DOHH2 (cell line): ENCODE results near the gene OR10A6.

ENCODE experiments used
- H3F3A ChIP-seq: fragments of 200-600 bp; sonication (generic), shearing (Covaris generic); 2 replicates; pipeline ENCODE4 v1.6.0; 2016; ENCODE audit warnings: antibody characterized with exemption, mild to moderate bottlenecking; ENCODE audit not compliant: control insufficient read depth, insufficient read depth
- H3K27ac ChIP-seq: fragments of 200-600 bp; sonication (generic); 2 replicates; pipeline ENCODE4 v1.5.1; 2014; ENCODE audit warnings: low read depth, mild to moderate bottlenecking, low read length, moderate library complexity
- H3K27me3 ChIP-seq: fragments of 200-600 bp; sonication (generic); 2 replicates; pipeline ENCODE4 v1.6.1; 2014; ENCODE audit warnings: mild to moderate bottlenecking, low read length, mixed read lengths; ENCODE audit not compliant: control insufficient read depth
- H3K36me3 ChIP-seq: fragments of 200-600 bp; sonication (generic); 2 replicates; pipeline ENCODE4 v1.6.1; 2014; ENCODE audit warnings: mild to moderate bottlenecking, low read length, moderate library complexity, mixed read lengths; ENCODE audit not compliant: control insufficient read depth
- H3K4me1 ChIP-seq: fragments of 200-600 bp; sonication (generic); 2 replicates; pipeline ENCODE4 v1.6.1; 2014; ENCODE audit warnings: mild to moderate bottlenecking, low read length, mixed read lengths; ENCODE audit not compliant: control insufficient read depth
- H3K4me2 ChIP-seq: fragments of 200-600 bp; sonication (generic); 2 replicates; pipeline ENCODE4 v1.6.0; 2014; ENCODE audit warnings: mild to moderate bottlenecking, low read length, moderate library complexity
- H3K4me3 ChIP-seq: fragments of 200-600 bp; sonication (generic); 2 replicates; pipeline ENCODE4 v1.5.1; 2014; ENCODE audit warnings: mild to moderate bottlenecking, low read length, mixed read lengths
- H3K79me2 ChIP-seq: fragments of 200-600 bp; sonication (generic); 2 replicates; pipeline ENCODE4 v1.6.1; 2014; ENCODE audit warnings: mild to moderate bottlenecking, low read length, mixed read lengths; ENCODE audit not compliant: control insufficient read depth
- H3K9me2 ChIP-seq: fragments of 200-600 bp; sonication (generic); replicated peaks from 2 replicates; pipeline ENCODE4 v1.6.1; 2014; ENCODE audit warnings: mild to moderate bottlenecking, low read length, mixed read lengths; ENCODE audit not compliant: control insufficient read depth
- H3K9me3 ChIP-seq: fragments of 200-600 bp; sonication (generic); 2 replicates; pipeline ENCODE4 v1.6.1; 2014; ENCODE audit warnings: antibody characterized with exemption, low read length, mixed read lengths; ENCODE audit not compliant: control insufficient read depth, insufficient read depth
- H4K20me1 ChIP-seq: fragments of 200-600 bp; sonication (generic); 2 replicates; pipeline ENCODE4 v1.6.0; 2014; ENCODE audit warnings: low read depth, mild to moderate bottlenecking, antibody characterized with exemption, low read length, moderate library complexity; ENCODE audit not compliant: control insufficient read depth, insufficient read depth
- EZH2phosphoT487 ChIP-seq: fragments of 200-600 bp; sonication (generic); IDR thresholded peaks from 2 replicates; pipeline ENCODE4 v1.6.1; 2017; ENCODE audit warnings: borderline replicate concordance, mild to moderate bottlenecking, antibody characterized with exemption, low read length, moderate library complexity, mixed read lengths
- TF ChIP-seq, protein P1 (sequence below): fragments of 200-600 bp; sonication (generic); IDR thresholded peaks from one replicate; pipeline ENCODE4 v1.5.1; 2014; ENCODE audit warnings: antibody characterized with exemption, mild to moderate bottlenecking, low read depth, low read length; ENCODE audit not compliant: poor library complexity, severe bottlenecking

The OR10A6 gene

DNA sequence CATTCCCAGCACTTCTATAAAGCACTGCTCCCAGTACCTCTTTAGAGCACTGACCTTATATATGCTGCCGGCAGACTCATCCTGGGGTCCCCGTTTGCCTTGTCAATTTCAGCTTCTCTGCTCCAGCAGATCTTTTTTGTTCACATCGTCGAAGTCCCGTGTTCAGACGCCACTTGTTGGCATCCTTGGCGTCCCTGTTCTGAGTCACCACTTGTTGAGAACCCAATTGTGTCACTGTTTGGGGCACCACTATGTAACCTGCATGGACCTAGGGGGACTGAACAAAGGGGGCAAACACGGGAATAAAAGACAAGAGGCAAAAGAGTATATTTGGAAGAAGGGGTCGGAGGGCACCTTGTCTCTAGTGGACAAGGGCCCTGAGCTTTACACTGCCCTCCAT is 25.5 kb downstream of the OR10A6 start:
- H3K9me3 ChIP-seq: no peaks in the 10 kb centered on the region
- 0 out of 2 replicates have a peak, but pooled peaks cover 4% of the 10 kb centered on the region for H3K27me3 ChIP-seq
- no peaks in the 10 kb centered on the region for H3K79me2 ChIP-seq
- H3K9me2 ChIP-seq: no peaks in the 10 kb centered on the region
- TF ChIP-seq, protein P1, sequence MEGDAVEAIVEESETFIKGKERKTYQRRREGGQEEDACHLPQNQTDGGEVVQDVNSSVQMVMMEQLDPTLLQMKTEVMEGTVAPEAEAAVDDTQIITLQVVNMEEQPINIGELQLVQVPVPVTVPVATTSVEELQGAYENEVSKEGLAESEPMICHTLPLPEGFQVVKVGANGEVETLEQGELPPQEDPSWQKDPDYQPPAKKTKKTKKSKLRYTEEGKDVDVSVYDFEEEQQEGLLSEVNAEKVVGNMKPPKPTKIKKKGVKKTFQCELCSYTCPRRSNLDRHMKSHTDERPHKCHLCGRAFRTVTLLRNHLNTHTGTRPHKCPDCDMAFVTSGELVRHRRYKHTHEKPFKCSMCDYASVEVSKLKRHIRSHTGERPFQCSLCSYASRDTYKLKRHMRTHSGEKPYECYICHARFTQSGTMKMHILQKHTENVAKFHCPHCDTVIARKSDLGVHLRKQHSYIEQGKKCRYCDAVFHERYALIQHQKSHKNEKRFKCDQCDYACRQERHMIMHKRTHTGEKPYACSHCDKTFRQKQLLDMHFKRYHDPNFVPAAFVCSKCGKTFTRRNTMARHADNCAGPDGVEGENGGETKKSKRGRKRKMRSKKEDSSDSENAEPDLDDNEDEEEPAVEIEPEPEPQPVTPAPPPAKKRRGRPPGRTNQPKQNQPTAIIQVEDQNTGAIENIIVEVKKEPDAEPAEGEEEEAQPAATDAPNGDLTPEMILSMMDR: no peak
- no peak for TF ChIP-seq EZH2phosphoT487
- peaks cover 11% of the 10 kb centered on the region for H3K4me1 ChIP-seq
- no peak overlapping the region for H3K4me2 ChIP-seq
- H4K20me1 ChIP-seq: no peaks in the 10 kb centered on the region
- H3K4me3 ChIP-seq: no peak overlapping the region
- H3F3A ChIP-seq: no peaks in the 10 kb centered on the region
- no peak overlapping the region for H3K27ac ChIP-seq
- no peaks in the 10 kb centered on the region for H3K36me3 ChIP-seq

DNA sequence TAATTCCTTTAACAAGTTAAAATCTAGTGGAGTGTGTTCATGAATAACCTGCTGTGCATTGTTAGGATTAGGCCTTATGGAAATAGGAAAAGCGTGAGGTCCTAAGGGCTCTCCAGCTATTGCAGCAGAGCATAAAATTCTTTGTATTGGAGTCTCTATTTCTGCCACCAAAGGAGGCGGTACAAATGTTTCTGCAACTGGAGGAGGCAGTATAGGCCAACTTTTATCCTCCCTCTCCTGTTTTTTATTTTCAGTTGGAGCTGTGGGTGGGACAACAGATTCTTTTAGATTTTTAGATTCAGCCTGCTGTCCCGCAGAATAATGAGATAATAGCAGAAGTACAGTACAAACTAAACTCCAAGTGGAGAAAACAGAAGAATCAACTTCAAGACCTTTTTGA is 26.2 kb downstream of the OR10A6 start:
- Histone ChIP-seq H3K9me2 (no peaks in the 10 kb centered on the region), H3K4me1 (peaks cover 11% of the 10 kb centered on the region), H3K27me3 (0 out of 2 replicates have a peak, but pooled peaks cover 1% of the 10 kb centered on the region), H3K9me3 (no peaks in the 10 kb centered on the region), H3K4me3 (no peak overlapping the region), H3F3A (no peaks in the 10 kb centered on the region), H3K36me3 (no peaks in the 10 kb centered on the region), H3K4me2 (no peak overlapping the region), H4K20me1 (no peaks in the 10 kb centered on the region), H3K79me2 (no peaks in the 10 kb centered on the region), H3K27ac (no peak overlapping the region)
- TF ChIP-seq, protein P1: no peak
- no peak for TF ChIP-seq EZH2phosphoT487

DNA sequence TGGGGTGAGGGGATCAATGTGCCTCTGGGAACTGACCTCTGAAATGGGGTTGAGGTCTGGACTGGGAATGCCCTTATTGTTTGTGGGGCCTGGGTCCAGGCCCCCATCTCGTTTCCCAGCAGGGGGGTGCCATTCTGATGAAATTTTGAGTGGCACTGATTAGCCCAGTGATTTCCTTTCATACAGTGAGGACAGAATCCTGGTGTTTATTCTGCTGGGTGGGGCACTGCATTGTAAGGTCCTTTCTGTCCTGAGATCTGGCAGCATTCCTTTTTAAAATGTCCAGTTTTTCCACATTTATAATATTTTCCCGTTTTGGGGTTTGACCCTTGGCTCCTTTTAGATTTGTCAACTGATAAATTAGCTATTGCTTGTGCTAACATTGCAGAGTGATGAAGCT is 27.1 kb downstream of the OR10A6 start:
- Histone ChIP-seq H3K27ac (no peak overlapping the region), H3K4me1 (peaks cover 11% of the 10 kb centered on the region), H3K27me3 (no peaks in the 10 kb centered on the region), H3K4me3 (no peak overlapping the region), H3F3A (no peaks in the 10 kb centered on the region), H3K36me3 (no peaks in the 10 kb centered on the region), H4K20me1 (no peaks in the 10 kb centered on the region), H3K79me2 (no peaks in the 10 kb centered on the region), H3K9me2 (no peaks in the 10 kb centered on the region), H3K9me3 (no peaks in the 10 kb centered on the region), H3K4me2 (no peak overlapping the region)
- TF ChIP-seq EZH2phosphoT487: no peak
- TF ChIP-seq, protein P1: no peak
